ENCODE results near the gene ZNF175.
"Not testable (repeated sequence)": the region's sequence is repeated elsewhere in the genome, so short reads cannot be mapped to it uniquely, and the experiment has no call there.

Gene ZNF175

DNA sequence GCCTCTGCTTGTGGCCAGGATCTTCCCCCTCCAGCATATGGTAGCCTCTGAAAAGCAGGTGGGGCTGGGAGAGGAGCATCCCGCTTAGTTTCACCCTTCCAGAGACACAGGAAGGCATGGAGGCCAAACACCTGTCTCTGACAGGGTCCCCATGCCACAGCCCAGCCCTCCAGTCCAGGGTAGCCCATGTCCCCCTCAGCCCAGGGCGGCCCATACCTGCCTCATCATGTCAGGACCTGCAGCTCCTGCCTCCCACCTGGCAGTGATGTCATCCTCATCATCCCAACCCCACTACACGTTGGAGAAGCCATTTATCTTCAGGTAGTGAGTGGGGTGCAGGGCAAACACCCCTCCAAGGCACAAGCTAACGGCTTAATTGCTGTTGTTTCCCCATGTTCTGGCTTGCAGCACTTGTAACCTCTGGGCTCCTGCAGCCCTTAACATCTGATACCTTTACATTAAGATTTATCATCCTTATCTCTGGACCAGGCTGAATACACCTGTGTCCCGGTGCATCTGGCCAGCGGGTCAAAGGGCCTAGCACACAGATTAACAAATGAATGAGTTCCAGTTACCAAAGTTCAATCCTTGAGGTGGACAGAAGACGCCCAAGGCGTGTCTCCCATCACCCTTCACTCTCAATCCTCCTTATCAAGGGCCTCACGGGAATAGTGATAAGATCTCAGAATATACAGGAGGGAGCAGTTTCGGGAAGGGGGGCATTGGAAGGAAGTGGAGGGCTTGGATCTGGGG is 22.2 kb downstream of the ZNF175 start:
- DNase-seq: no peak

DNA sequence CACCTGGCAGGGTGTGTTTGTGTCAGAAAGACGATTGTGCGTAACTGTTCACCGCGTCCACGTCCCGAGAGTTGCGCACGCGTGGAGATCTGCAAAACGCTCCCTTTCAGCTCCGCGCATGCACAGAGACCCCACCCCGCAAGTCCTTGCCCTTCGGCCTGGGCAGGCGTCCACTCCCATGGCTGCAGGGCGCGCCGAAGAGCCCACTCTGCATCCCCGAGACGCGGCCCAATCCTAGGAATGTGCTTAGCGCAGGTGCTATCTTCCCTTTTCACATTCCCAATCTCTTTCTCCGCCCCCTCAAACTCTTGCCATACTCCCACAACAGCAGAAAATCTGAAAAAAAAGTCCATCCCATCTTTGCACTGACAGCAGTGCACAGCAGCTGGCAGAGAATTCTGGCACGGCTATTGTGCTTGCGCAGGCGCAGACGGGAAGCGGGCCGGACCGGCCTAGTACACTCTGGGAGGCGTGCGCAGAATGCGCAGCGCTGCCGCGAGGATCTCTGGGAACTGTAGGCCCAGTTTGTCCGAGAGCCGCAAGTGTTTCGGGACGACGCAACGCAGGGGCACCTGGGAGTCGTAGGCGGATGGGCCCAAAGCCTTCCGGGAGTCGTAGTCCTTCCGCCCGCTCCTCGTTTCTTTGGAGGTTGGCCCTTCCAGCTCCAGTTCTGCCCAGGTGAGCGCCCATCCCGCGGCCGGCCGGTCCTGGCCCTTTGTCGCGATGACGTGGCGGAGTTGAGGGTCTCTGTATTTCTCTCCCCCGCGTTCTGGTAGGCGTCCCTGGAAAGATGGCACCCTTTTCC is 23.1 kb downstream of the ZNF175 start:
- DNase-seq: peak; percentile 99

DNA sequence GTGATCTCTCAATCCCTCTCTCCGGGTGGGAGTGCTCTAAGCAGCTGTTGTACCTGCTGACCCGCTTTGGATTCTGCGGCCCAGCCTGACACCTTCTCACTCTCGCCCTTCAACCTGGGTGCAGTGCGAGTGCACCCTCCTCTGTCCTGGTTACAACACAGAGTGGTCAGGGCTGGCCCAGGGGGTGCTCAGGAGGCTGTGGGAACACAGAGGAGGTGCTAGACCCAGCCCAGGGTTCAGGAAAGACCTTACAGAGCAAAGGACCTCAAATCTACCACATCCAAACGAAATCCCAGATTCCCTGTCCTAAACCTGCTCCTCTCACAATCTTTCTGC is 23.7 kb downstream of the ZNF175 start:
- no peak for DNase-seq

GRCh38 chr19:51595190-51596175 is 24.4 kb downstream of the ZNF175 start:
- no peak for DNase-seq

- DNase-seq: no peak
Measured at GRCh38 chr19:51598159-51598915, 27.3 kb downstream of the ZNF175 start.

GRCh38 chr19:51599084-51599483 is 28.0 kb downstream of the ZNF175 start:
- no peak for DNase-seq

DNA sequence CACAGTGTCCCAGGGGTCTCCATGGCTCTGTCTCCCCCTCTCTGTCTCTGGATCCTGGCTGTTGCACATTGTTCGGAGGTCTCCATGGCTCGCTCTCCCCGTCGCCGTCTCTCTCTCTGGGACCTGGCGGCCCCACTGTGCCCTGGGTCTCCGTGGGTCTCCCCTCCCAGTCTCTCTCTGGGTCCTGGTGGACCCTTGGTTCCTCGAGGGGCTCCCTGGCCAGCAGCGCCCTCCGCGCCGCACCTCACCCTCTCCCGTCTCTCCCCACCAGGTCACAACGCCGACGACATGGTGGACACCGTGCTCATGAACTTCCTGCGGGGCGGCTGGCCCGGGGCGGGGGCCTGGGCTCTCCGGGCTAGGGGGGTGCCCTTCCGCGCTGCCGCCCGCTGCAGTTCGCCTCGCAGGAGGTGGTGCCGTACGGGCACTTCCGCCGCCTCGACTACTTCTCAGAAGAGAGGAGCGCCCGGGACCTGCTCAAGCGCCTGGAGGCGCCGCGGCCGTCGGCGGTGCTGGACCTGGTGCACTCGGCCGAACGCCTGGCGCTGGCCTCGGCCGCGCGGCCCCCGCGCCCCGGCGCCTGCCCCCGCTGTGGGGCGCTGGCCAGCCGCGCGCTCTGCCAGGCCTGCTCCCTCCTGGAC is 30.0 kb downstream of the ZNF175 start:
- DNase-seq: no peak

DNA sequence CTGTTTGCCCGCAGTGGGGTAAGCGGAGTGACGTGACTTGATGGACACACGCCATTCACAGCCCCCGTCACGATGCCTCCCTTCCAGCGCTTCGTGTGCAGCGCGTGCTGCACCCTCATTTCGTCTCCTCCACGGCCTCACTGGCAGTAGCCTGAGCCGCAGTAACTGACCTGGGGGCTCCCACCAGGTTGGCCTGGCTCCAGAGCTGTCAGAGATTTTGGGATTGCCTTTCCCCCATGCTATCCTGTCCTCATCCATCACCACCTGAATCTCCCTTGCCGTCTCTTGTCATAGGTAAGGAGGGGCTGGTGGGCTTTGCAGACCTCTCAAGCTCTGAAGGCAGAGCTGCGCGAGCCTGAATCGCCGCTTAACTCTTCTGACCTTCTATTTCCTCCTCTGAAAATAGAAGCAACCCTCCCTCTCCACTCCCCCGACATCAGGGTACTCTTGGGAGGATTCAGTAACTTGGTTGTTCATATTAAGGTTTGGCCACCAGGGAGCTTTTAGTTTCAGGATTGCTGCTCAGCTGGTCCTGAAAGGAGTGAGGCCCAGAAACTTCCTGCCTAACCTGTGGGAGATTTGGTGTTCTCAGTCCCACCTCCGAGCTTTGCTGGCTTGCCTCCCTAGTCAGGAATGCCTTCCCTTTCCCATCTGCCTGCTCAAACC is 31.2 kb downstream of the ZNF175 start:
- no peak for DNase-seq

GRCh38 chr19:51607077-51607476 is 36.0 kb downstream of the ZNF175 start:
- no peak for DNase-seq

GRCh38 chr19:51607920-51608562 is 37.0 kb downstream of the ZNF175 start:
- peak; percentile 66 for DNase-seq

DNA sequence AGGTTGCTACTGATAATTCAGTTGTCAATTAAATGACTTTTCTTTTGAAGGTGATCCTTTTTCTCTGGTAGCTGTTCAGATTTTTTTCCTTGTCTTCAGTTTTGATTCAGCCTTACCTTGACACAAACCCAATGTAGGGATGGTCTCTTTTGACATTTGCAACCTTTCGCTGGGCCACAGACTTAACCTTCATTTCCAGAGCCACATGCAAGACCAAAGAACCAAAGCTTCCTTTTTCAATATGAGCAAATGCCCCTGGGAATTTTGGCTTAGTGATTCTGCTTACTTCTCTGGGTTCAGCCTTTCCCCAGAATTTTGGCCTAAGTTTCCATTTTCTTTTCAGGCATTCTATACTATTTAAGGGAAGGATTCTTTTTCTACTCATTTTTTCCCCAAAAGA is 39.5 kb downstream of the ZNF175 start:
- DNase-seq: no peak

- no peak for DNase-seq
Measured at GRCh38 chr19:51614789-51615188, 43.7 kb downstream of the ZNF175 start.

DNA sequence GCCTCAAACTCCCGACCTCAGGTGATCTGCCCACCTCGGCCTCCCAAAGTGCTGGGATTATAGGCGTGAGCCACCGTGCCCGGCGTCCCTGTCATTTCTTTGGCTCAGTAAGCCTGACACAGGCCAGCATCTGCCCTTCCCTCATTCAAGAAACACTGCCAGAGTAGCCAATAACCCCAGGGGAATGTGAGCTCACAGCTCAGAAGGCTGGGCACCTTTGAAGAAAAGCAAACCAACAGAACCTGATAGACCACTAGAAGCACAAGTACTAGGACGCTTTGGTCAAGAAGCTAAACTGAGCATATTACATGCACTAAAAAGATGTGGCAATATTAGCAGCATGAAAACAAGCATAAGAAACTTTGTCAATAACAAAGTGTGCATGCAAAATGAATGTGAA is 44.9 kb downstream of the ZNF175 start:
- no peak for DNase-seq

DNA sequence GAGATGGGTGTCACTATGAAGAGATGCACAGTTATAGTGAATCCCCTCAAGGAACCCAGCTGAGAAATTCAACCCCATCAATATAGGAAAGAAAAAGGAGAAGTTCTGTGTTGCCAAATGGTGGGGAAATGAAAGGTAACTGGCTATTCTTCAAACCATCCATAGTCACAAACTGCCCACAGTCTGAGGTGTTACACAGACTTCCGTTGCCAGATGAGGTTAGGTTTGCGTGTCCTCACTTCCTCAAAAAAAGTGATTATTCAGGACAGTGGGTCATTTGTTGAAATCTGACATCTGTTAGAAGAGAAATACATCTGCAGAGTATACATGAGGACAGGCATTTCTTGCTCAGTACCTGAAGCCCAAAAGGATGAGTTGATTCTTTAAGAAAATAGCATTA is 50.1 kb downstream of the ZNF175 start:
- no peak for DNase-seq

DNA sequence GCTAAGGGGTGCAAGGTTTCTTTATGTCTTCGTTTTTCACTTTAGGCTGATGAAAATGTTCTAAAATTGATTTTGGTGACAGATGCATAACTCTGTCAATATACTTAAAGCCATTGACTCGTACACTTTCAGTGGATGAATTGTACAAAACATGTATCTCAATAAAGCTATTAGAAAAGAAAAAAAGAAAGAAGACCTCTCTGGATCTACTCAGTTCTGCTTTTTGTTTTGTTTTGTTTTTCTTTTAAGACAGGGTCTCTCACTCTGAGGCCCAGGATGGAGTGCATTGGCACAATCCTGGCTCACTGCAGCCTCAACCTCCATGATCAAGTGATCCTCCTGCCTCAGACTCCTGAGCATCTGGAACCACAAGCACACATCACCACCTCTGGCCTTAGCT is 55.6 kb downstream of the ZNF175 start:
- no peak for DNase-seq

DNA sequence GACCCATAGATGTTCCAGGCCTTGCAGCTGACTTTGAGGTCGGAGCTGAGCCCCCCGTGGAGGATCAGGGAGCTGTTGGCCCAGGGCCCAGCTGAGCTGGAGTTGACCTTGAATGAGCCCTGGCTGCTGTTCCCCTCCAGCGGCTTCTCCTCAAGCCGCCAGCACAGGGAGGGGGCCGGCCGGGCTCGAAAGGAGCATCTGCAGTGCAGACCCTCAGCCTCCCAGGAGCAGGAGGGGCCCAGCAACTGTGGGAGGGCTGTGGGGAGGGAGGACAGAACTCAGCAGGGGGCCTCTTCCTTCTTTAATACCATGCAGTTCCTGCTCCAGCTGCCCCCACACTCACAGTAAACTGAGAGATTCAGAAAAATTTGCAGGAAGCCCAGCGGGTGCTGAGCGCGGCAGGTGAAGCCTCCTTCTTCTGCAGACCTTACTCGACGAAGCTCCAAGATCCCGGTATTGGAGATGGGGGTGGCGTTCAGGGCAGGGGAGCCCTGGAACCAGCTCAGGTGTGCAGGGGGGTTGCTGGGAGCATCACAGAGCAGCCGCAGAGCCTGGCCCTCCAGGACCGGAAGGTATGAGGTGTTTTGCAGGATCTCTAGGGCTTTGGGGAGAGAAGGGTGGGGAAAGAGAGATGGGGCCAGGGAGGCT is 56.5 kb downstream of the ZNF175 start:
- DNase-seq: no peak

DNA sequence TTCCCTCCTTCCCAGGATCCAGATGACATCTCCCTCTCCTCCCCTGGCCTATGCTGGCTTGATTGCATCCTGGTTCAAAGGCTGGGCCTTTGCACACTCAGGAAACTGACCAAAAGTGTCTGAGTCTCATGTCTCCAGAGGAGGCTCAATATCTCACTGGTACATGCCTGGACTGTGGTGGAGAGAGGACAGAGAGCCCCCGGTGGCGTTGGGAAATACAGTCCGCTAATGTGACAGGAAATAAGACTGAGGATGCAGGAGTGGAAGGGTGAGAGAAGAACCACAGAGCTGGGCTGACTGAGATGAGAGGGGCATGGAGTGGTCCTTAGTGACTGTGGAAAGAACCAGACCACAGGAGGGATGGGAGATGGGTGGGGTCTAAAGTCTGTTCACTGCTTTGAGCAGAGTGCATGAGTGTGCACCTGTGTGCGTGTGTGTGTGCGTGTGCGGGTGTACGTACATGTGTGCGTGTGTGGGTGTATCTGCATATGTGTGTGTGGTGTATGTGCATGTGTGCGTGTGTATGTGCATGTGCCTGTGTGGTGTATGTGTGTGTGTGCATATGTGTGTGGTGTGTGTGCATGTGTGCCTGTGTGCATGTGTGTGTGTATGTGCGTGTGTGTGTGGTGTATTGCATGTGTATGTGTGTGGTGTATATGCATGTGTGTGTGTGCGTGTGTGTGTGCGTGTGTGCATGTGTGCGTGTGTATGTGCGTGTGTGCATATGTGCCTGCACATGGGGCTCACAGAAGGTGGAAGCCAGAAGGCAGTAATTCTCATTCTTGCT is 57.3 kb downstream of the ZNF175 start:
- no peak for DNase-seq

DNA sequence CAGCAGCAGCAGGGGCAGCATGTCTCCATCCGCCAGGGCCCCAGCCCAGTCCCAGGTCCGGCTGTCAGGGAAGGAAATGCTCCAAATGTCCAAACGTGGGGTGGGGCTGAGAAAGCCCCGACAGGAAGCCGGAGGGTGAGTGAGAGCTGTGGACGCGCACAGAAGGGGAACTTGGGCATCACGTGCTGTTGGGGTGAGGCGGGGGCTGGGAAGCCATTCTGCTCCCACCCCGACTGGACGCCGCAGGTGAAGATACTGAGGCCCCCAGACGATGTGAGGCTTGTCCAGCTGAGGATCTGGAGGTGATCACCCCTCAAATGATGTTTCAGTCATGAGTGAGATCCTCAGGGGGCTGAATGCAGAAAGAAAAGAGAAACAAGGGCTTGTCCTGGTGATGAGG is 59.2 kb downstream of the ZNF175 start, which contains the start of gene SIGLEC5:
Gene SIGLEC5 (minus strand): TSS at position 87 of the 400 bp plus-strand sequence. CDS start 66 bp downstream, at position 21.
- not testable (repeated sequence) for DNase-seq

GRCh38 chr19:51632126-51632525 is 61.0 kb downstream of the ZNF175 start:
- no peak for DNase-seq

Measured in CD4-positive, alpha-beta T cell treated with Interleukin-17A for 4 hours (primary cell).